GM23338 (cell line): ENCODE results near the gene KCNMB1.

Experiments used
- CREB1 ChIP-seq: fragments of 250-450 bp; sonication (Bioruptor Pico); IDR thresholded peaks from 2 replicates; pipeline ENCODE4 v1.5.0; 2020; ENCODE audit warnings: low read depth, mild to moderate bottlenecking, moderate library complexity
- CTCF ChIP-seq, 2 experiments: fragments of 200-600 bp in 1 of 2; sonication (generic) in 1 of 2; conservative IDR thresholded peaks; 2 replicates each; pipeline versions ENCODE4 v1.5.1 to v1.6.1; 2016 to 2017; ENCODE audit warnings: antibody characterized with exemption in 2 of 2, low read depth in 2 of 2, mild to moderate bottlenecking in 2 of 2, moderate library complexity in 1 of 2
- ETS1 ChIP-seq: IDR thresholded peaks from 2 replicates; pipeline ENCODE4 v1.6.1; 2016; ENCODE audit warnings: antibody characterized with exemption
- EZH2 ChIP-seq: fragments of 200-600 bp; sonication (generic); IDR thresholded peaks from one replicate; pipeline ENCODE4 v1.8.0; 2017; ENCODE audit warnings: antibody characterized with exemption, mild to moderate bottlenecking, low read depth; ENCODE audit not compliant: unreplicated experiment
- EZH2phosphoT487 ChIP-seq: fragments of 200-600 bp; sonication (generic); IDR thresholded peaks from one replicate; pipeline ENCODE4 v1.8.1; 2018; ENCODE audit warnings: antibody characterized with exemption; ENCODE audit not compliant: unreplicated experiment
- JUNB ChIP-seq: IDR thresholded peaks from one replicate; pipeline ENCODE4 v1.6.1; 2016; ENCODE audit warnings: antibody characterized with exemption; ENCODE audit not compliant: unreplicated experiment
- POLR2AphosphoS5 ChIP-seq: IDR thresholded peaks from 2 replicates; pipeline ENCODE4 v1.6.1; 2016; ENCODE audit warnings: antibody characterized with exemption, low read depth
- REST ChIP-seq: IDR thresholded peaks from one replicate; pipeline ENCODE4 v1.6.1; 2018; ENCODE audit warnings: antibody characterized with exemption; ENCODE audit not compliant: unreplicated experiment
- ZNF114 ChIP-seq: fragments of 250-450 bp; sonication (Bioruptor Pico); IDR thresholded peaks from 2 replicates; pipeline ENCODE4 v1.5.0; 2020; ENCODE audit warnings: mild to moderate bottlenecking, moderate library complexity
- ZNF331 ChIP-seq: fragments of 250-450 bp; sonication (Bioruptor Pico); IDR thresholded peaks from 2 replicates; pipeline ENCODE4 v1.5.0; 2020; ENCODE audit warnings: low read depth, mild to moderate bottlenecking, moderate library complexity
- ZNF462 ChIP-seq: fragments of 250-450 bp; sonication (Bioruptor Pico); IDR thresholded peaks from 2 replicates; pipeline ENCODE4 v1.5.0; 2020; ENCODE audit warnings: mild to moderate bottlenecking, moderate library complexity

GRCh38 chr5:170431571-170431970 lies 42.4 kb upstream of the KCNMB1 start:
- TF ChIP-seq REST = no peak
- TF ChIP-seq EZH2 = no peak
- TF ChIP-seq CTCF (conservative IDR thresholded peaks at IDR 0.05; ENCODE audit: low read depth in 2 of 2) = no peak
- no peak for TF ChIP-seq POLR2AphosphoS5
- TF ChIP-seq EZH2phosphoT487 = no peak
- no peak for TF ChIP-seq JUNB
- TF ChIP-seq ZNF331 = no peak
- TF ChIP-seq CREB1 (CRISPR knock-in tag) = no peak
- no peak for TF ChIP-seq ZNF462 (CRISPR knock-in tag)
- TF ChIP-seq ZNF114 (CRISPR knock-in tag) = no peak
- no peak for TF ChIP-seq ETS1
